GM19023 (cell line): ENCODE results near the gene COL5A1.

Experiments used
- ATAC-seq: cut with Tn5 transposase; IDR thresholded peaks from one replicate; pipeline ENCODE4 v1.9.1; 2021; ENCODE audit warnings: mild to moderate bottlenecking, moderate library complexity; ENCODE audit not compliant: unreplicated experiment

The COL5A1 gene

DNA sequence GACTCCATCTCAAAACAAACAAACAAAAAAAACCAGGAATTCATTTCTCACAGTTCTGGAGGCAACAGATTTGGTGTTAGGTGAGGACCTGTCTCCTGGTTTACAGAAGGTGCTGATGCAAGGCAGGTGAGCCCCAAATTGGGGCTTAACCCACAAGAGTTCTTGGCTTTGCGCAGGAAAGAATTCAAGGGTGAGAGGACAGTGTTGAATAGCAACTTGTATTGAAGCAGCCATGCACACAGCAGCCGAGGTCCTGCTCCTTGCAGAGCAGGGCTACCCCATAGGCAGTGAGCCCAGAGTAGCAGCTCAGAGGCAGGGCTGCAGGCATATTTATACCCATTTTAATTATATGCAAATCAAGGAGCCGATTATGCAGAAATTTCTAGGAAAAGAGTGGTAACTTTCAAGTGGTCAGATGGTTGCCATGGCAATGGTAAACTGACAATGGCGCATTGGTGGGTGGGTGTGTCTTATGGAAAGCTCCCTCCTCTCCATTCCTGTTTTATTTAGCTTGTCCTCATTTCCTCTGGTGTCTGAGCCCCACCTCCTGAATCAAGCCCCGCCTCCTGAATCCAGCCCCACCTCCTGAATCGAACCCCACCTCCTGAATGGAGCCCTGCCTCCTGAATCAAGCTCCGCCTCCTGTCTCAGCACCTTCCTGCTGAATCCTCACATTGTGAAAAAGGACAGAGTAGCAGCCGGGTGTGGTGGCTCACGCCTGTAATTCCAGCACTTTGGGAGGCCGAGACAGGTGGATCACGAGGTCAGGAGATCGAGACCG, 34.5 kb upstream of the COL5A1 start:
- no peak for ATAC-seq

GRCh38 chr9:134607971-134608370, 33.6 kb upstream of the COL5A1 start:
- ATAC-seq: no peak

DNA sequence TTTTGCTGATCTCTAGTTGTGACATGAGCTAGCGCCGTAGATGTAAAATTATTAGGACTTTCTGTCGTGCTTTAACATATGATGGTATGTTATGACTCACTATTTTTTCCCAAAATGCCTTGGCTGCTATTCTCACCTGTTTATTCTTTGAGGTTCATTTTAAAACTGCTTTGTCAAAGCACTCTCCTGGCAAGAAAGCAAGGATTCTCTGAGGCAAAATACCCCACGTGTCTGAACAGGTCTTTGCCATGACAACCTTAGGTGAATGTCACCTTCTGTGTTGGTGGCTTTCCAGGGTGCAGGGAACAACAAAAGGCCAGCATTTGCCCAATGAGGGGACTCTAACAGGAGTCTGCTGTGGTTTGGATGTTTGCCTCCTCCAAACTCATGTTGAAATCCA, 30.6 kb upstream of the COL5A1 start:
- no peak for ATAC-seq

- ATAC-seq: no peak
Observed at GRCh38 chr9:134612309-134612708, 29.3 kb upstream of the COL5A1 start.

- no peak for ATAC-seq
Observed at GRCh38 chr9:134612715-134613114, 28.9 kb upstream of the COL5A1 start.

- no peak for ATAC-seq
Observed at GRCh38 chr9:134614256-134614655, 27.3 kb upstream of the COL5A1 start.

- no peak for ATAC-seq
Observed at GRCh38 chr9:134616341-134616740, 25.3 kb upstream of the COL5A1 start.

DNA sequence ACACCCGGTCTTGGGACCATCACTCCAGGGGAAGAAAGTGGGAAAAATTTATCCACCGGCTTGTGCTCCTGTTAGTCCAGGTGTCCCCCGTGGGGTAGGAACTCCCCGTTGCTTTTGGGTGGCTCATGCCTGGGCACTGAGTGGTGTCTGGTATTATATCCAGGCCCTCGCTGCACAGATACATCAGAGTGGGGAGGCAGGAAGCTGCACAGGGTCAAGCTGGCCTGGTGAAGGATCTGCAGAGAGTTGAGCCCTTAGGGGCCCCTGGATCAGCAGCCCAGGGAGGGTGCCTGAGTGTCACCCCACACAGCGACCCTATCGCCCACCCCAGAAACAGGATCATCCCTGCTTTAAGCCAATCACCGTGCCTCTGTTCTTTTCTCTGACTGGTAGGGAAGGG, 24.4 kb upstream of the COL5A1 start:
- no peak for ATAC-seq

DNA sequence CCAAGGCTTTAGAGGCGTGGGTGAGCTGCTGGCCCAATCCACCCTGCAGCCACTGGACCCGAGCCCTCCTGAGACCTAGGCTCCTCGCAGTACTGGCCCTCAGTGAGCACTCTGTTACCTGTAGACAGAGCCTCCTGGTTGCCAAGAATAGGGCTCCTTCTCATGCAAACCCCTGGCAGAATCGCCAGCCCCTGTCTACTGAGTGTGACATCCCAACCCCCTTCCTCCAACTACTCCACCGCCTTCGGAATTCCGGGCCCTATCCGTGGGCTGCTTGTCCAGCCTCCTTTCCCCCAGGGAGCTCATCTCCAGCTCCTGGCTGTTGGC, 23.8 kb upstream of the COL5A1 start:
- ATAC-seq: no peak

DNA sequence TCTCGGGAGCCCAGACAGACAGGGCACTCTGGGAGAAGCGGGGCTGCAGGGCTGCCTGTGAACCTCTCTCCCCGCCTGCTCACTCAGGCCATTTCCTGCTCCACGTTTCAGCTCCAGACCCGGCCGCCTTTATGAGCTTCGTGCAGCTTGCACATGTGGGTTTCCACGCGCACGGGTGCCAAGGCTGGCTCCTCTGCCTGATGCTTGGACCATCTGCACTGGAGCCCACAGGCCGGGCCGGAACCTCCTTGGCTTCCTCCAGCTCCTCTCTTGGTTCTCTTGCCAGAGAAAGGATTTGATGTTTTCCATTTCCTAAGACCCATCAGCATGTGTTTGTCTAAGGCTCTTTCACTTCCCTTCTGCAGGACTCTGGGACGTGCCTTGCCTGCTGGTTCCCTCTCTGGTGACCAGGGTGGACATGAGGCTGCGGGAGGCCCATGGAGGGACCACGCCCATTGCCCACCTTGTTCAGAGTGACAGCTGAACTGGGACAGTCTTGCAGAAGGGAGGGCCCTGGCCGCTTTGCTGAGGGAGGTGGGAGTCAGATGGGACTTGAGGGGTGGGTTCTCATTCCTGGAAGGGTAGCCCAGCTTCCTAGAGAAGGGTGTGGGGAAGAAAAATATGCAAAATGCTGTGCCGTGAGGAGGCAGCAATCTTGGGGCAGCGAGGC, 23.3 kb upstream of the COL5A1 start:
- ATAC-seq: no peak

- no peak for ATAC-seq
Observed at GRCh38 chr9:134618833-134619447, 22.7 kb upstream of the COL5A1 start.

DNA sequence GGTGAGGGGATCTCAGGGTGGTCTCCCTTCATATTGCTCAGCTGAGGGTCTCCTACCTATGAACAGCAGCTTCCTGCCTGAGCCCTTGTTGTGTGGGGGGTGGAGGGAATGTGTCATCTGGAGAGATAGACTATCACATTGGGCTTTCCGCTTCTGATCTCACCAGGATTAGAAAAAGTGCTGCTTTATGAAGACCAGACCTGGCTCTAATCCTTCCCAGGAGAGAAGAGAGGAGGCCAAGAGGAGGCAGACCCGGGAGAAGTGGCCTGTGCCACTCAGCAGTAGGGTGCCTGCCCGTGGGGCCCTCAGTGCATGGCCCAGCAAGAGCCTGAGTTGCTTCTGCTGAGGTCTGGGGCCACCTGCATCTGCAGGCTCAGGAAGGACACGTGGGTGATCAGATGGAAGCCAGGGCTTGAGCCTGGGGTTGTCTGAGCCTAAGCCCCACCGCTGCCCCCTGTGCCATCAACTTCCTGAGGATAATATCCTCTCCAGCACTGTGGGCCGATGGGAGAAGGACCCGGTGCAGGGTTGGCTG, 22.1 kb upstream of the COL5A1 start:
- ATAC-seq: no peak

GRCh38 chr9:134619983-134620661, 21.5 kb upstream of the COL5A1 start:
- no peak for ATAC-seq

DNA sequence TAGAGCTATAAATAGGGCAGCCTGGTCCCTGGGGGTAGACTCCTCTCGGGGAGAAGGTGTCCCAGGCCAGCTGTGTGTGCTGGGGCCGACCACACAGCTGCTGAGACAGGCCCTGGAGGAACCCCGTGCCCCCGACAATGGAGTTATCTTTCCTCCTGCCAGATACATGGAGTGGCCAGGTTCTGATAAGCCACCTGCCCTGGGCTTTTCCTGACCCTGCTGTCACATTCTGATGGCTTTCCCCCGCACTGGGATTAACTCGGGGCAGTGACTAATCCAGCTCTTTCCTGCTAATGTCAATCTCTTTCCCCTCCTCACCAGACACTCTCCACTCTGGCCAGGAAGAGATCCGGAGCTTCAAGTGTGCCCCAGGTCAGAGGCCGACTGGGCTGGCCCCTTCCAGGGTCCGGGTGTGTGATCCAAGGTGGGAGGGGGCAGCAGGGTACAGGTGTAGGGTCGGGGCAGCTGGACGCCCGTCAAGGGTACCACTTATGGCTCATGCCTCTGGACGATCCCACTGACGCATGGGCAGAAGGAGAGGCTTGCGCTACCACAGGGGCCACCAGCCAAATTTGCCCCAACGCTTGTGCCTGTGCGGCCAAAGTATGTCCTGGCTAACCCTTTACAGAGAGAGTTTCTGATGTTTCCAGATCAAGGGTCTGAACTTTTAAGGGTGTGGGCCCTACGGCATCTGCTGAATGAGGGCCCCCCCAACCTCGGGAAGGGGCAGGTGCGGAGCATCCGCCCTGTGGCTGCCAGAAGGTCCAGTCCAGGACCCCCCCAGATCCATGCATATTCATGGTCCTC, 20.6 kb upstream of the COL5A1 start:
- no peak for ATAC-seq

- ATAC-seq: no peak
Observed at GRCh38 chr9:134621558-134622110, 20.0 kb upstream of the COL5A1 start.

DNA sequence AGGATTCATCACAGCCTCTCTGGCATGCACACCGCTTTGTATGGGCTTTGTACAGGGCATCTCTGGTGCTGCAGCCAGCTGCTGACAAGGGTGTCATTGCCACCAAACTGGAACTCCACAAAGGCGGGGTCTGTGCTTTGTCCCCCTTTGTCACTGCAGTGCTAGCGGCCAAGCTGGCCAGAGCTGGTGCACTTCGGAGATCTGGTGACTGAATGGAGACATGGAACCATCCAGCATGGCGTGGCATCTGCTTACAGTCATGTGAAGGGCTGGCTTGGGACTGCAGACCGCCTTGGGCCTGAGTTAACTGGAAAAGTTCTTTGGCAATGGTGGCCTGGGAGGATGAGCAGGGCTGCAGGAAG, 18.7 kb upstream of the COL5A1 start:
- ATAC-seq: no peak

GRCh38 chr9:134623258-134624066, 18.1 kb upstream of the COL5A1 start:
- ATAC-seq: no peak

DNA sequence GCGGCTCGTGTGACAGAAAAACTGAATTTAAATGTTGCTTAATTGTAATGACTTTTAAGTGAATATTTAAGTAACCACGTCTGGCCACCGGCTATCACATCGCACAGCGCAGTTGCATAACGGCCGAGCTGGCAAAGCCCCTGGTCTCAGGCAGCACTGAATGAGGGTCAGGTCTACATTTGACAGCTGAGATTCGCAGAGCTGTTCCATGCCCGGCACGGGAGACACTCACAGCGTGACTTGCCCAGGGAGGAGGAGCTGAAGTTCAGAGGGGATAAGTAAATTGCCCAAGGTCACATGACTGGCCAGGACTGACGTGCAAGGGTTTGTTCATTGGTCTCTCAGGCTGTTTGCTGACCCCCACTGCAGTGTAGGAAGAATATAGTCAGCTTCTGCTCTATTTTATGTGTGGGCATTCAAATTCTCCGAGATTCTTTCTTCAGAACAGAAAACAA, 17.4 kb upstream of the COL5A1 start:
- ATAC-seq: no peak

GRCh38 chr9:134624621-134625181, 16.9 kb upstream of the COL5A1 start:
- no peak for ATAC-seq
